Activated CD4-positive, alpha-beta T cell treated with anti-CD3 and anti-CD28 coated beads, Interleukin-2, Interleukin-6, amounts not matched to agents 100 ng/mL and 50 ng/mL, durations not matched to agents 16 hours and 8 hours (primary cell): ENCODE data around the gene CDT1.

ENCODE experiments used
- DNase-seq: peaks from one replicate; pipeline ENCODE4 v3.0.0-alpha.2; 2020

Gene CDT1

DNA sequence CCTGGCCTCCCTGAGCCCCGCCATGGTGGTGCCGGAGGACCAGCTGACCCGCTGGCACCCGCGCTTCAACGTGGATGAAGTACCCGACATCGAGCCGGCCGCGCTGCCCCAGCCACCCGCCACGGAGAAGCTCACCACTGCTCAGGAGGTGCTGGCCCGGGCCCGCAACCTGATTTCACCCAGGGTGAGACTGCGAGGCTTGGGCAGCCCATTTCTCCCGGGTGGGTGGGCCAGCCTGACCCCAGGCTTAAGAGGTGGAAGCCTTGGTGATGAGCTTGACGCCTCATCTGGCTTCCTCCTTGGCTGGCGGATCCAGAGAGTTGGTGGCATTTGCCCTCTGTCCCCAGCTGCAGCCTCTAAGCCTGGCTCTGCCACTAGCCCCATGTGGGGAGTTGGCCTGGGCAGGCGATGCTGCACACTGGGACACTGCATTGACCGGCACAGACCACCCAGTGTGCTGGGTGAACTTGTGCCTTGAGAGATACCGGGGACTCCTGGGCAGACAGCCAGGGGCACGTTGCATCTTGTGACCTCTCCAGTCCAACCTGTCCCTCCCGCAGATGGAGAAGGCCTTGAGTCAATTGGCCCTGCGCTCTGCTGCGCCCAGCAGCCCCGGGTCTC lies 3.0 kb downstream of the CDT1 start:
- DNase-seq = peak; percentile 15

DNA sequence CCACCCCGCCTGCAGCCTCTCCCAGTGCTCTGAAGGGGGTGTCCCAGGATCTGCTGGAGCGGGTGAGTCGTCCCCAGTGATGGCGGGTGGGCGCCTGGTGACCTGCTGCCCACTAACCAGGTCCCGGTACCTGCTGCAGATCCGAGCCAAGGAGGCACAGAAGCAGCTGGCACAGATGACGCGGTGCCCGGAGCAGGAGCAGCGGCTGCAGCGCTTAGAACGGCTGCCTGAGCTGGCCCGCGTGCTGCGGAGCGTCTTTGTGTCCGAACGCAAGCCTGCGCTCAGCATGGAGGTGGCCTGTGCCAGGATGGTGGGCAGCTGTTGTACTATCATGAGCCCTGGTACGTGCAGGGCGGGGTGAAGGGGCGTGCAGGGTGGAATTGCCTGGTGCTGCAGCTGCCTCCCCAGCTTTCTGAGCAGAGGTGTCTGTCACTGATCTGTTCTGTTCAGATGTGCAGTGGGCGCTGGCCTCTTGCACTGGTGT lies 3.6 kb downstream of the CDT1 start:
- DNase-seq = peak; percentile 14

DNA sequence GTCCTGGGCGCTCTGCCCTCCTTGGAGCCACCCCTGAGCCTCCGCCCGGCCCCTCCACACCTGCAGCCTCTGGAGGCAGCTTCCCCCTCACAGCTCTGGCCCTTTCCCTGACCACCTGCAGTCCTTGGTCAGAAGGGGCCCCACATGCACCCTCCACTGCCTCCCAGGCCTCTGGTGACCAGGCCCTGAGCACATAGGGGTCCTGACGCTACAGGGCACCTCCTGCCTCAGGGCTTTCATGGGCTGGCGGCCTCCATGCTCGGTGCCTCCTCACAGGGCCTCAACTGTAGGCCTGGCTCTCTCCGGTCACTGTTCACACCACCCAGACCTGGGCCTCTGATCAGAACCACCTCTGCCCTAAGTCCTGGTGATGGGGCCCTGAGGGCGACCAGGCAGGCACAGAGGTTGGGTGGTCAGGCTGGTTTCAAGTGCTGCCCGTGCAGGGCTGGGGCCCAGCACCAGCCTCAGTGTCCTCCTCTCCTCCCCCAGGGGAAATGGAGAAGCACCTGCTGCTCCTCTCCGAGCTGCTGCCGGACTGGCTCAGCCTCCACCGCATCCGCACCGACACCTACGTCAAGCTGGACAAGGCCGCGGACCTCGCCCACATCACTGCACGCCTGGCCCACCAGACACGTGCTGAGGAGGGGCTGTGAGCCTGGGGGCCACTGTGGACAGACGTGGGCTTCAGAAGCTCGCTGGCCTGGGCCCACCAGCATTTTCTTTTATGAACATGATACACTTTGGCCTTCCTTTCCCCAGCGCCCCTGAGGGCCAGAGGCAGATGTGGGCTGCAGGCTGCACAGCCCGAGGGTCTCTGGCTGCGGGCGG lies 4.3 kb downstream of the CDT1 start:
- DNase-seq = no peak

DNA sequence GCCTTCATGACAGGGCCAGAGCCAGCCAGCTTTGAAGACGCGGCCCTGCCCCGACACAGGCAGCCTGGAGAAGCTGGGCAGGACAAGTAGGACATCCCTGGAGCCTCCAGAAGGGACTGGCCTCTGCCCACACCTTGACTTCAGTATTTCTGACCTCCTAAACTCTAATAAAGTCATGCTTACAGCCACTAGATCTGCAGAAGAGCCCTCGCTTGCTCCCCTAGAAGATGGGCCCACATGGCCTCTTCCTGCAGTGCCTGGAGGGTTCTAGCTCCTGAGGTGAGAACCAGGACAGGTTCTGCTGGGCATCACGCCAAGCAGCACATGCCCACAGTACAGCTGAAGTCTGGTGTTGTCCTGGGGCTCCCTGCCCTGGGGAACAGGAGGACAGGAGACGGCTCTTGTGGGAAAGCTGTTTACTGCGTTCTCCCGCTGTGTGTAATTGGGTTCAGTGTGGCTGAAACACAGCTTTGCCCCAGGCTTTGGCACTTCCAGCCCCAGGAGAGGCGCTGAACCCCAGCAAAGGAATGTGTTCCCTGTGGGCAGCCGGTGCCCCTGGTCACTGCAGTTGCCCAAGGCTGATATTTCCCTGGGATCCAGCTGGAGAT lies 5.6 kb downstream of the CDT1 start:
- DNase-seq = peak; percentile 29

DNA sequence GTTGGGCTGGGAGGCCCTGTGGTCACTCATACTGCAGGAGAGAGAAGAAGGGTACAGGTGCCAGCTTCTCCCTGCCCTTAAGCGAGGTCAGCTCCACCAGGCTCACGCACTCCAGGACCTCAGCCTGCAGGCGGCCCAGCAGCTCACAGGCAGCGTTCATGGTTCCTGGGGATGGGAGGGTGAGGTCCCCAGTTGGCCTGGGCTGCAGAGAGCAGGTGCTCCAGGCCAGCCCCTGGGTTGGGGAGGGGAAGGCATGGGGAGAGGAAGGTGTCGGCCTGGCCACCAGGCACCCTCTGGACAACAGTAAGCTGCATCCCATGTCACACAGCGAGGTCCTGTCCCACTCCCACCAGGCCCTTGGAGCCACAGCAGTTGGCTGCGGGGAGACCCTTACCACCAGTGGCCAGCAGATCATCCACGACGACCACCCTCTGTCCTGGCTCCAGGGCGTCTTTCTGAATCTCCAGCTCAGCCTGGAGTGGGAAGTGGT lies 6.1 kb downstream of the CDT1 start:
- peak; percentile 39 for DNase-seq

DNA sequence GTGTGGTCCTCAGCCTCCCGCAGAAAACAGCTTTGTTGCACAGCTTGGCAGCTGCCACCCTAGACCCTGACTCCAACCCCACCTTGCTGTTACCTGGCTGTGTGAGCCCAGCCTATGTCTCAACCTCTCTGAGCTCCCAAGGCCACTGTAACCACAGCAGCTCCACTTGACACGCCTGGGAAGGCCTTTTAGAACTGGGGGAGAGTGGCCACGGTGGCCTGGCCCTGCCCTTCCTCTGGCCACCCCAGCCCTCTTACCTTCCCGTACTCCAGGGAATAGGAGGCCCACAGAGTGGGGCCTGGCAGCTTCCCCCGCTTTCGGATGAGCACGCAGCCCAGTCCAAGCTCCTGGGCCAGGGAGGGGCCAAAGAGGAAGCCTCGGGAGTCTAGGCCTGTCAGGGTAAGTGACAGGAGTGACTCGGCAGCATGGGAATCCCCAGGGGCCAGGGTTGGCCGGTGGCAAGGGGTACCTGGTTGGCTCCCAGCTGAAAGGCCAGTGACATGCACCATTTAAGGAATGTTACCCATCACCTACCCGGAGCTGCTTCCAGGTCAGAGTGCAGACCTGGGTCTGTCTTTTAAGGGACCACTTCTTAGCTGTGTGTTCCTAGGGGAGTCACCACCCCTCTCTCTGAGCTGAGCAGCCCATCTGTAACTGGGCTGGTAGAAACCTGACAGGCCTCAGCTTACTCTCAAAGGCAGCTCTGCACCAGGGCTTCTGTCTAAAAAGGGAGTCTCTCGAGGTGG lies 6.8 kb downstream of the CDT1 start:
- DNase-seq = peak; percentile 66

DNA sequence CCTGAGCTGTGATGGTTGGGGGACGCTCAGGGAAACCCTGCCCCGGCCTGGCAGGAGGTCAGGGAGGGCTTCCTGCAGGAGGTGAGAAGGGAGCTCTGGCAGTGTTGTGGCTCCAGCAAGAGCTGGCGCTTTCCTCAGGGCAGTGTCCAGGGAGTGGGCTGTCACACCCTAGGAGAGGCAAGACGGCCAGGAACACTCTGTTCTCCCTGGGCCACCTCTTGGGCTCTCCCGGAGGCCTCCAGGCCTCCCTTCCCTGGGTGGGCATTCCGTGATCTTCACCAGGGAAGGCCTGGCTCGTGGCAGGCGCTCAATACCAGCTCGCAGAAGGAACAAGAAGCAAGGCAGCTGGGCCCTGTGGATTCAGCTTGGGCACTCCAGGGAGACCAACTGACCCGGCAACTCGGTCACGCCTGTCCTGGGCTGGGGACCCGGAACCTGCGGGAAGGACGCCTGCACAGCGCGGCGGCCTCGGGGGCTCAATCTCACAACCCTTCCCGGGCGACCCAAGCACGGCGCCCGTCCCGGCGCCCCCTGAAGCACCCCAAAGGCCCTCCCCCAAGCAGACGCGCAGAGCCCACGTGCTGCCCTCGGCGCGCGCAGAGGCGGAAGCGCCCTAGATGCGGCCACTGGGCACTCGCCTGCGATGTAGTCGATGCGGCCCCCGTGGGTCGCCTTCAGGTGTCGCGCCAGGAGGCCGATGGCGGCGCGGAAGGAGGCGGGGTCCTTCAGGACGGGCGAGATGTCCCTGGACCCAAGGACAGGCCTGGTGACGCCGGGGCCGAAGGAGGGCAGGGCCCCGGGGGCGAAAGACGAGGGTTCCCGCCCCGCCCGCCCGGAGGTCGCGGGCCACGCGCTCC lies 7.6 kb downstream of the CDT1 start:
- DNase-seq = peak; percentile 80

DNA sequence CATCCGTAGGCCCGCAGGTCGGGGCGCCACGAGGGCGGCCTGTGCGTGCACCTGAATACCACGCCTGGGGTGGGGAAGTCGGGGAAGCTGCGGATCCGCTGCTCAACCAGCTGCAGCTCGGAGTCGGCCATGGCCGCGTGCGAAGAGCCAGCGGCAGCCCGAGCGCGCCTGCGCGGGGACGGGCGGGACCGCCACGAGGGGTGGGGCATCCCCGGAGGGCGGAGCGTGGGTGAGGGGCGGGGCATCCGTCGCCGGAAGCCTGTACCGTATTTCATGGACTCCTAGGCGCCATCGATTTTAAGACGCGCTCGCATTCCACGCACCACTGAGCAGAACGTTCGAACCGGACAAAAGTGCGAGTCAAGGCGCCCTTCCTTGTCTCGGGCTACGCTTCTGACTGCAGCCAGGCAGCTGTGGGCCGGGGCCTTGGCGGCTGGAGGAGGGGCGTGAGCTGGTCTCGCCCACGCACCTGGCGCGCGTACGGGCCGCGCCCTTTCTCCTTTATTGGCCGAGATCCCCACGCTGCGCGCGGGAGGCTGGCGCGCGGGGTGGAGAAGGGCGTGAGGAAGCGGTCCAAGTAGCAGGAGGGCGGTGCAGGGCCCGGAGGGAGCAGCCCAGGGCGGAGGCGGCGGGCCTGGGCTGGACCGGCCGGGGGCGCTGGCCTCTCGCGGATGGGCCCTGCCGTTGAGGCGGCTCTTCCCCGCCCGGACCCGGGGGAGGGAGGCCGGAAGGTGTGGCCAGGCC lies 8.4 kb downstream of the CDT1 start, which contains the start of gene APRT:
APRT (minus strand) TSS at position 160 of the 744 bp plus-strand sequence; CDS start at position 131, 29 bp downstream.
- peak; percentile 98 for DNase-seq

DNA sequence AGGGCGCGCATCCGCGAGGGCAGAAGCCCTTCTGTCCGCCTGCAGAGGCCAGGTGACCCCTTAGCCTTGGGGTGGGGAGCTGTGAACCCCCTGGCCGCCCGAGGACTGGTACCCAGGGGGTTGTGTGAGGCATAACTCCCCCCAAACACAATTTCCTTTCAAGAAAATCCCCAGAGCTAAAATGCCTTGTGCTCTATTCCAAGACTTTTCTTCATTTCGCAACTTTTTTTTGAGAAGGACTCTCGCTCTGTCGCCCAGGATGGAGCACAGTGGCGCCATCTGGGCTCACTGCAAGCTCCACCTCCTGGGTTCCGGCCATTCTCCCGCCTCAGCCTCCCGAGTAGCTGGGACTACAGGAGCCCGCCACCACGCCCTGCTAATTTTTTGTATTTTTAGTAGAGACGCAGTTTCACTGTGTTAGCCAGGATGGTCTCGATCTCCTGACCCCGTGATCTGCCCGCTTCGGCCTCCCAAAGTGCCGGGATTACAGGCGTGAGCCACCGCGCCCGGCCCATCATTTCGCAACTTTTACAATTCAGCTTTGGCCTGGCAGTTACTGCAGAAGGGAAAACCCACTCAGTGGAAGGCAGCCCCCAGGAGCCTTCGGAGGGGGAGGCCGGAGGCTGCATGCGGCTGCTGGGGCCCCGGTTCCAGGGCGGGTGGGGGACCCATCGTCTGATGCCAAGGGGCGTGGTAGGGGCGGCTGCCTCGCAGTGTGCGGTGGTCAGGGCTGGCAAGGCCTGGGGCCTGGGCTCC lies 9.1 kb downstream of the CDT1 start:
- DNase-seq = peak; percentile 67

DNA sequence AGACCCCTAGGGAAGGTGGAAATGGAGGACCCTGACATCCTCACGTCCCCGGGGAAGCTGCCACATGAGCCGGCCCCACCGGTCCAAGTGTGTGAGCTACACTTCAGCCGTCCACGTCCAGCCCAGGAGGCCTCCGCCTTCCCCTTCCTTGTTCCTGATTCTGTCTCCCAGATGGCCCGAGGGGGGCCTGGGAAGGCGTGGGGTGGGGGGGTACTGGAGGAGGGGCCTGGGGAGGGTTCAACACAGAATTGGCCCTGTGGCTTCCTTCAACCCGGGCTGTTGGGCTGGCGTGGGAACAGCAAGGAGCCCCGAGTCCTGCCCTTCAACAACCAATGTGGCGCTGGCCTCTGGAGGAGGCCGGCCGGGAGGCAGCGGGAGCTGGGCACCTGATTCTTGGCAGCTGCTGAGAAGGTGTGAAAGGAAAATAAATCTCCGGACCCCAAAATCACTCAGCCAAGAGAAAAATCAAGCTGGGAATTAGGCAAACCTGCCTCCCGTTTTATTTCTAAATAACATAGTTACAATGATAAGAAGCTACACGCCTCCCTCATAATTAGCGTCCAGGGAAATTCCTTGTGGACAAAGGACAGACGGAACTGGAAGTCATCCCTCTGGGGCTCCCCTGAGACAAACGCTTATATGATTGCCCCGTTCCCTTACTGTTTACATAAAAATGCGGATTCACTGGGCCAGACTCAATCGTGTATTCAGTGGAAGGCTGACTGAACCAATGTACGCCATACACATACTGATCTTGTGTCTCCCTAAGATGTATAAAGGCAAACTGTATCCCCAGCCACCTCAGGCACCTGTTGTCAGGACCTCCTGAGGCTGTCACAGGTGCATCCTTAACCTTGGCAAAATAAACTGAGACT lies 9.9 kb downstream of the CDT1 start:
- DNase-seq = no peak

DNA sequence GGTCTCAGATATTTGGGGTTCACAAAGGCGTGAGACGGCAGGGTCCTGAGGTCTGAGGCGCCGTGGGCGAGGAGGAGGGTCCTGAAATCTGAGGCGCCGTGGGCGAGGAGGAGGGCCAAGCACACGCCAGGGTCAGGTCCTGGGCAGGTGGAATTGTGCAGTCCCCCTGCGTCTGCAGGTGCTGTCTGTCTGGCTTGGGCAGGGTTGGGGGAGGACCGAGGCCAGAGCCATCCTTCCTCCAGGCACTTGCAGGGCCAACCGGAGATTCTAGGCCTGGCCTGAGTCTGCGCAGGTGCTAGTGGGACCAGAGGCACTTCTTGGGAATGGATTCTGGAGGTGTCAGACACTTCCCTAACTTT lies 10.5 kb downstream of the CDT1 start:
- no peak for DNase-seq

DNA sequence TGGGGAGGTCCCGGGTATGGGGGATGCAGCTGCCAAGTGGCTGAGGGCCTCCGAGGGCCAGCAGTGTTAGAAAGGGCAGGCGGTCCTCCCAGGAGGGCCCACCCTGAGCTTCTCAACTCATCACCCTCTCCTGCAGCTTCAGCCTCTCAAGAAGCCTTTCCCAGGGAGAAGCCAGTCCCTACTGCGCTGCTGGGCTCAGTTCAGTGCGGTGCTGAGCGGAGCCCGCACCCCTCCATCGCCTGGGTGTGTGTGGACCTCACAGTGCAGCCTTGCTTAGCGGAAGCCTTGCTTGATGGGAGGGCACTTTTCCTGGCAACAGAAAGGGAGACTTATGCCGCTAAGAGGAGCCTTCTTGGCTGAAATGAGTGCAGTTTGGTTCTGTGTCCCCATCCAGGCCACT lies 11.6 kb downstream of the CDT1 start:
- no peak for DNase-seq

DNA sequence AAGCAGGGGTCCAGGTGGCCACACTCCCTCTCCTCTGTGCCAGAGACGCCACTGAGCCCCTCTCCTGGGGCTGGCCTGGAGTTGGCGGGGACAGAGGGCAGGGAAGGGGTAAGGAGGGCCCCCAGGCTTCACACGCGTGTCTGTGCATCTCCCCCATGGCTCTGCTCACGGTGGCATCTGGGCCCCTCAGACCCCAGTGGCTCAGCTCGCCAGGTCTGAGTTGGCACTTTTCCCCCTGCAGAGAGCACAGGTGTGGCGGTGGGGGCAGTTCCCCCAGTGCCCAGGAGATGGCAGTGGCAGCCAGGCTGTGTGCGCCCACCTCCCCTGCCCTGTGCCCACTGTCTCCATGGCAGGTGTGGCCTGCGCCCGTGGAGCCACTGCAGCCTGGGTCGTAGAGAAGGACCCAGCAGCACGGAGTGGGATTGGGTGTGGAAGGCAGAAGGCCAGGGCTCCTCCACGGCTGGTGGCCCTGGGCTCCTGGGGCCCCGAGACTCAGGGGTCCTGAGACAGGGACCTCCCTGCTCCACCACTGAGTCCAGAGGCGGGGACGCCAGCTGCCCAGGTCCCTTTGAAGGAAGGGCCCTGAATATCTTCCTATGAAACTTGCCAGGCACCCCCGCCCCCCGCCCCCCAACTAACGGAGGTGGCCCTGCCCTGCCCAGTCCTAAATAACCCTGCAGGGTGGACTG lies 12.5 kb downstream of the CDT1 start:
- DNase-seq = peak; percentile 69

DNA sequence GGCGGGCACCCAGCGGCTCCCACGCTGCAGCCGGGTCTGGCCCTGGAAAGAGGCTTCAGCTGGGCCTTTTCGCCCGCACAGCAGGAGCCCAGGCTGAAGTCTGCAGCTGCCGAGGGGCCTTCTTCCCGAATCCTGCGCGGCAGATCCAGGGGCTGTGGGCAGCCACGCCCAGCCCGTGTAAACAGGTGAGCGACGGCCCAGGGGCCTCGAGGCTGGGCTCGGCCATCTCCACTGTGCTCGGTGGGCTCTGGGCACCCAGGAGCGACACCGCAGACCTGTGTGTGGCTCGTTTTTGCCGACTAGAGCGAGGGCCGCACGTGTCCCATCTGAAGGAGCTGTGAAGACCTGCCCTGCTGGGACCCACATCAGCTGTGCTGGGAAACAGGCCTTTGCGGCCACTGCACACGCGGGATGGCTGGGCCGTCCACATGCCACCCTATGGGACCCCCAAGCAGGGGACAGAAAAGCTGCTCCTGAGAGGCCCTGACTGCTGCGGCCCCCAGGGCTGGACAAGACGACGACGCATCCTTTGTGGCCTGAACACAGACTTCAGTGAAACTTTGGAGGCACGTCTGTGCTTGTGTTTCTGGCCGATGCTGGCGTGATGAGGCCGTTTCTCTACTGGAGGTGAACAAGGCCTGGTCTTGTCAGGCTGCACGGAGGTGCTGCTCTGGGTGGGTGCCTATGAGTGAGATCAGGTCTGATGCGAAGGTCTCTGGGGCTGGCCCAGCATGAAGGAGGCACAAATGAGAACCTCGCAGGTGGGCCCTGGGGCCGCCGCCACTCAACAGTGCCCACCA lies 13.3 kb downstream of the CDT1 start:
- DNase-seq = no peak

DNA sequence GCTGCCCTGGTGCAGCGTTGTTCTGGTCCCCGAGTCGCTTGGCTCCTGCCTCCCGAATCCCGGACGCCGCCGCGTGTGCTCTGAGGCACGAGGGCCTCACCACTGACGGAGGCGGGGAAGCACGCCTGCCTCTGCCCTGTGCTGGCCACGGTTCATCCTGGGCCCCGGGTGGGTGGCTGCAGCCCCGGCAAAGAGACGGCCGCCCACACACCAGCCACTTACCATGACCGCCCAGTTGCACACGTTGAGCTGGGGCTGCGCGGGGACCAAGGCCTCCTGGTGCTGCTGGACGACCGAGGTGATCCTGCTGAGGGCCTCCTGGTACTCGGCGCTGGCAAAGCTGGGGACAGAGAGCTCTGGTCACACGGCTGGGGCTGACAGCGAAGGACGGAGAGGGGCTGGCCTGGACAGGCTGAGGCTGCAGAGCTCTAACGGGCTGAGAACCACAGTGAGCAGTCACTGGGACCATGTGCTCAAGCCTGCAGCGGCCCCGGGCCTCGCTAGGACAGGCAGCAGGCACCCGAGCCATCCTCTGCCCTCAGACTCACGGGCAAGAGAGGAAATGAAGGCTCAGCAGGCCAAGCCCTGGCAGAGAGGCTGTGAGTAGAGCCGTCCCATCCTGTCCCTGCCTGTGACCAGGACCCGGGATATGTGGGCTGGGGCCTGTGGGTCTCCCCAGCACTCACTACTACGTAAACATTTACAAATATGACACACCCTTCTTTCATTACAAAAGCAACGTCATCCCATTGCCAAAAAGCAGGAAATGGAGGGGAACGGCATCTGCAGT lies 14.4 kb downstream of the CDT1 start:
- DNase-seq = no peak

DNA sequence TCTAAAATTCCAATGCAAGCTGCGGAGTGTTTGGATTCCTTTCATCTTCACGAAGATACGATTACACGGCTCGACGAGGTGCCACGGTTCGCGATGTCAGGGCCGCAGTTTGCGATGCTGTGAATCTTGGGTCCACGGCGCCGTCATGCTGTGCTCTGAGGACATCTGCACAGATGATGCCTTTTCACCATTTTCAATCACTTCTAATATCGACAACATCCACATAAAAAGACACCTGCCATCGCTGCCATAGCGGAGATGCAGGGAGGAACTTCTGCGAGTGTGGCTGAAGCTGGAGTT lies 14.9 kb downstream of the CDT1 start:
- DNase-seq = no peak

DNA sequence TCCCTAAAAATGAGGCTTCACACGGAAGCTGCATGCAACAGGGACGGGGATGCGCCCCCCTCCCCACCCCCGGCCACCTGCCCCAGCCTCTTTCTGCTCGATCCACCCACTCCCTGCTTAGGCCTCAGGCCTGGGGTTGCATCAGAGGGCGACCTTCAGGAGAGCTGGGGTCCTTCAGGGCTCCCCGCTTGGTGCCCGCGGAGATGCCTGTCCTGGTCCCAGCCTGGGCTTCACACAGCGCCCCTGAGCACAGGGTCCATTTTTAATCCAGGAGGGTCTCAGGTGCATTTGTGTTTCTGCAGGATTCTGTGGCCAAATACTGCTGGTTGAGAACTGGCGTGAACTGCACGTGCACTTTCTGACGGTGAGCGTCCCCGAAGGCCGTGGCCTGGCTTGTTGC lies 15.5 kb downstream of the CDT1 start:
- DNase-seq = no peak
